ENCODE data around the gene CD1C.
"Not testable (repeated sequence)": the region's sequence is repeated elsewhere in the genome, so short reads cannot be mapped to it uniquely, and the experiment has no call there.

Gene CD1C

GRCh38 chr1:158289811-158290210 is at the start of gene CD1C:
CD1C (plus strand) TSS chr1:158289923; CDS start chr1:158290065, 142 bp downstream.
- Mint-ChIP-seq H3K27ac (no peak within 1 kb of the TSS), H3K9me3 (no peaks in the 10 kb centered on the region), H3K4me3 (no peak within 1 kb of the TSS), H3K4me1 (peaks cover 11% of the 10 kb centered on the region), H3K36me3 (no peaks in the 10 kb centered on the region), H3K27me3 (peaks cover 4% of the 10 kb centered on the region)
- CTCF ChIA-PET: no interaction called here
- DNase-seq: no peak

- CTCF ChIA-PET: interaction anchor here (1.3 to 3.6 kb wide), 3 partner anchors 43 to 824 kb away, joined by 3 to 24 read pairs (median 5); no protein-coding TSS in a partner anchor
- Mint-ChIP-seq H3K4me3 (no peak overlapping the region), H3K27me3 (peaks cover 47% of the 10 kb centered on the region), H3K27ac (no peak overlapping the region), H3K4me1 (peaks cover 21% of the 10 kb centered on the region), H3K36me3 (no peaks in the 10 kb centered on the region), H3K9me3 (peaks cover 11% of the 10 kb centered on the region)
- no peak for DNase-seq
These were observed 43.1 kb upstream of the CD1C start for GRCh38 chr1:158246650-158247049.

- peaks cover 21% of the 10 kb centered on the region for H3K4me1 Mint-ChIP-seq
- CTCF ChIA-PET: interaction anchor here (1.1 to 3.6 kb wide), 2 partner anchors 82 to 84 kb away, joined by 3 to 24 read pairs; no protein-coding TSS in a partner anchor
- H3K4me3 Mint-ChIP-seq: no peak overlapping the region
These were observed 41.6 kb upstream of the CD1C start for GRCh38 chr1:158248118-158248517.

GRCh38 chr1:158248771-158249170 is 41.0 kb upstream of the CD1C start:
- CTCF ChIA-PET: interaction anchor here (3.6 kb wide), 1 partner anchor 81 kb away, joined by 24 read pairs; no protein-coding TSS in a partner anchor
- Mint-ChIP-seq H3K36me3 (no peaks in the 10 kb centered on the region), H3K9me3 (peaks cover 11% of the 10 kb centered on the region), H3K27ac (no peak overlapping the region), H3K27me3 (peaks cover 49% of the 10 kb centered on the region), H3K4me3 (no peak overlapping the region), H3K4me1 (peaks cover 21% of the 10 kb centered on the region)
- no peak for DNase-seq

More at GRCh38 chr1:158248118-158248517, 41.6 kb upstream of the CD1C start:
- peaks cover 11% of the 10 kb centered on the region for H3K9me3 Mint-ChIP-seq
- no peak overlapping the region for H3K27ac Mint-ChIP-seq
- peak; percentile 62 for DNase-seq
- H3K27me3 Mint-ChIP-seq: peaks cover 49% of the 10 kb centered on the region
- H3K36me3 Mint-ChIP-seq: no peaks in the 10 kb centered on the region

- peaks cover 21% of the 10 kb centered on the region for H3K4me1 Mint-ChIP-seq
- no peaks in the 10 kb centered on the region for H3K36me3 Mint-ChIP-seq
- peaks cover 11% of the 10 kb centered on the region for H3K9me3 Mint-ChIP-seq
- CTCF ChIA-PET: no interaction called here
- peaks cover 49% of the 10 kb centered on the region for H3K27me3 Mint-ChIP-seq
- no peak for DNase-seq
- no peak overlapping the region for H3K4me3 Mint-ChIP-seq
- no peak overlapping the region for H3K27ac Mint-ChIP-seq
These were observed 40.1 kb upstream of the CD1C start for GRCh38 chr1:158249646-158250045.

- Mint-ChIP-seq H3K27ac (no peak overlapping the region), H3K9me3 (peaks cover 11% of the 10 kb centered on the region), H3K27me3 (peaks cover 45% of the 10 kb centered on the region), H3K4me3 (no peak overlapping the region), H3K4me1 (peaks cover 21% of the 10 kb centered on the region), H3K36me3 (no peaks in the 10 kb centered on the region)
- no peak for DNase-seq
- CTCF ChIA-PET: no interaction called here
These were observed 38.6 kb upstream of the CD1C start for GRCh38 chr1:158251163-158251562.

- Mint-ChIP-seq H3K27me3 (peaks cover 9% of the 10 kb centered on the region), H3K9me3 (no peaks in the 10 kb centered on the region), H3K4me1 (no peaks in the 10 kb centered on the region), H3K36me3 (no peaks in the 10 kb centered on the region), H3K27ac (no peak overlapping the region), H3K4me3 (no peak overlapping the region)
- no peak for DNase-seq
- CTCF ChIA-PET: no interaction called here
These were observed 34.1 kb upstream of the CD1C start for GRCh38 chr1:158255656-158256055.

GRCh38 chr1:158256747-158257146 is 33.0 kb upstream of the CD1C start:
- H3K4me1 Mint-ChIP-seq, H3K9me3 Mint-ChIP-seq, CTCF ChIA-PET, H3K27me3 Mint-ChIP-seq, H3K4me3 Mint-ChIP-seq, H3K36me3 Mint-ChIP-seq, H3K27ac Mint-ChIP-seq, DNase-seq: not testable (repeated sequence)

GRCh38 chr1:158257888-158258287 is 31.8 kb upstream of the CD1C start:
- Mint-ChIP-seq H3K27ac (no peak overlapping the region), H3K4me3 (no peak overlapping the region), H3K36me3 (no peaks in the 10 kb centered on the region), H3K4me1 (no peaks in the 10 kb centered on the region), H3K9me3 (no peaks in the 10 kb centered on the region), H3K27me3 (no peaks in the 10 kb centered on the region)
- no peak for DNase-seq
- CTCF ChIA-PET: interaction anchor here (1.5 kb wide), 1 partner anchor 13 kb away, joined by 3 read pairs; no protein-coding TSS in a partner anchor

GRCh38 chr1:158259117-158259516 is 30.6 kb upstream of the CD1C start:
- no peaks in the 10 kb centered on the region for H3K4me1 Mint-ChIP-seq
- no peak for DNase-seq
- CTCF ChIA-PET: interaction anchor here (1.5 kb wide), 1 partner anchor 14 kb away, joined by 3 read pairs; no protein-coding TSS in a partner anchor
- H3K27ac Mint-ChIP-seq: no peak overlapping the region
- no peak overlapping the region for H3K4me3 Mint-ChIP-seq
- no peaks in the 10 kb centered on the region for H3K36me3 Mint-ChIP-seq
- H3K9me3 Mint-ChIP-seq: no peaks in the 10 kb centered on the region
- H3K27me3 Mint-ChIP-seq: no peaks in the 10 kb centered on the region

GRCh38 chr1:158272681-158273080 is 17.0 kb upstream of the CD1C start:
- no peak overlapping the region for H3K4me3 Mint-ChIP-seq
- H3K36me3 Mint-ChIP-seq: no peaks in the 10 kb centered on the region
- no peak for DNase-seq
- CTCF ChIA-PET: interaction anchor here (1.0 kb wide), 1 partner anchor 69 kb away, joined by 3 read pairs; no protein-coding TSS in a partner anchor
- no peak overlapping the region for H3K27ac Mint-ChIP-seq
- H3K9me3 Mint-ChIP-seq: peaks cover under 1% of the 10 kb centered on the region
- H3K27me3 Mint-ChIP-seq: peaks cover 4% of the 10 kb centered on the region
- no peaks in the 10 kb centered on the region for H3K4me1 Mint-ChIP-seq

GRCh38 chr1:158274797-158275196 is 14.9 kb upstream of the CD1C start:
- Mint-ChIP-seq H3K27ac (no peak overlapping the region), H3K4me1 (no peaks in the 10 kb centered on the region), H3K9me3 (peaks cover 2% of the 10 kb centered on the region), H3K36me3 (no peaks in the 10 kb centered on the region), H3K27me3 (peaks cover 4% of the 10 kb centered on the region), H3K4me3 (no peak overlapping the region)
- CTCF ChIA-PET: no interaction called here
- no peak for DNase-seq

GRCh38 chr1:158282421-158282820 is 7.3 kb upstream of the CD1C start:
- peaks cover 11% of the 10 kb centered on the region for H3K4me1 Mint-ChIP-seq
- CTCF ChIA-PET, H3K9me3 Mint-ChIP-seq, DNase-seq, H3K27ac Mint-ChIP-seq, H3K27me3 Mint-ChIP-seq, H3K36me3 Mint-ChIP-seq, H3K4me3 Mint-ChIP-seq: not testable (repeated sequence)

GRCh38 chr1:158283965-158284364 is 5.8 kb upstream of the CD1C start:
- H3K4me1 Mint-ChIP-seq: peaks cover 11% of the 10 kb centered on the region
- DNase-seq: no peak
- peaks cover 7% of the 10 kb centered on the region for H3K9me3 Mint-ChIP-seq
- no peak overlapping the region for H3K27ac Mint-ChIP-seq
- CTCF ChIA-PET: no interaction called here
- no peak overlapping the region for H3K4me3 Mint-ChIP-seq
- H3K27me3 Mint-ChIP-seq: peaks cover 7% of the 10 kb centered on the region
- H3K36me3 Mint-ChIP-seq: no peaks in the 10 kb centered on the region

- CTCF ChIA-PET: no interaction called here
- no peak for DNase-seq
- Mint-ChIP-seq H3K4me1 (peaks cover 11% of the 10 kb centered on the region), H3K27me3 (peaks cover 7% of the 10 kb centered on the region), H3K9me3 (peaks cover 7% of the 10 kb centered on the region), H3K4me3 (no peak overlapping the region), H3K27ac (no peak overlapping the region), H3K36me3 (no peaks in the 10 kb centered on the region)
These were observed 3.9 kb upstream of the CD1C start for GRCh38 chr1:158285756-158286241.
